Ovary (tissue), 3 donors: ENCODE measurements around the gene RNF5.

Experiments
- CTCF ChIP-seq, 3 donors: fragments of 450-650 bp in 2 of 3; fragments of 200-600 bp in 1 of 3; IDR thresholded peaks; one replicate each; pipeline versions ENCODE4 v1.5.1 to v1.8.0; 2016 to 2022; ENCODE audit warnings: antibody characterized with exemption in 3 of 3, mild to moderate bottlenecking in 1 of 3
- EP300 ChIP-seq: sonication (generic); formaldehyde crosslinking; IDR thresholded peaks from one replicate; pipeline ENCODE4 v1.6.1; 2017; ENCODE audit warnings: antibody characterized with exemption
- POLR2A ChIP-seq: fragments of 450-650 bp; IDR thresholded peaks from one replicate; pipeline ENCODE4 v1.6.1; 2017; ENCODE audit warnings: antibody characterized with exemption, mild to moderate bottlenecking, moderate library complexity
- donor health status: DM: no; HTN: no; CAD: no.

GRCh38 chr6:32198345-32198696 is 20.1 kb downstream of the RNF5 start:
- TF ChIP-seq CTCF (IDR thresholded peaks at IDR 0.05), result no peak
- TF ChIP-seq EP300, result no peak
- no peak for TF ChIP-seq POLR2A
